NCI-H2081 treated with DMSO at 0.1 percent for 48 hours (cell line): Measurements from ENCODE around the gene B4GALNT4.
"Not testable (repeated sequence)": the region's sequence is repeated elsewhere in the genome, so short reads cannot be mapped to it uniquely, and the experiment has no call there.

Experiments
- DNase-seq: peaks from one replicate; lab custom pipeline; 2025; lab: John Stamatoyannopoulos, UW

Gene B4GALNT4

DNA sequence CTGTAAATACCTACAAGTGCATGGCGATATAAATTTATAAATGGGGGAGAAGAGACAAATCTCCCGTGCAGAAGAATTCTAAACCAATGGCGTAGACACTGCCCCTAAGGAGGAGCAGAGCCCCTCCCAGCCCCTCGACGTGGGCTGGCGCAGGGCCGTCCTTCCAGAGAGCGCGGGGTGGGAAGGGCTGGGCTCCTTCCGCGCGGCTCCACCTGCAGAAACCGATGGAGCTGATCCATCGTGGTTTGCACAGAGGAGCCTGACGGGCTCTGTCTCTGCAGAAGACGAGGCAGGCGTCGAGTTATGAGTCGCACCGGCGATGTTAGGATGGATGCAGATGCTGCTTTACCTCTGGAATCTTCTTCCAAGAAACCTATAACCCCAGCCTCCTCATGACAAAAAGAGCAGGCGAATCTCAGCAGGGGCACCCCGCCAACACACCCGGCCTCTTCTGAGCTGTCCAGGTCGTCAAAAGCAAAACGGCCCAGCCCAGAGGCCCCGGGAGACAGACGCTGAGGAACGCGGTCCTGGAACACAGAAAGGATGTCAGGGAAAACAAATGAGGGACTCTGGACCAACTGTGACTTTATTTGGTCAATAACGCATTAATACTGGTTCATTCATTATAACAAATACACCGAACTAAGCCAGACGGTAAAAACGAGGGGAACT is 11.0 kb upstream of the B4GALNT4 start:
- DNase-seq: no peak

DNA sequence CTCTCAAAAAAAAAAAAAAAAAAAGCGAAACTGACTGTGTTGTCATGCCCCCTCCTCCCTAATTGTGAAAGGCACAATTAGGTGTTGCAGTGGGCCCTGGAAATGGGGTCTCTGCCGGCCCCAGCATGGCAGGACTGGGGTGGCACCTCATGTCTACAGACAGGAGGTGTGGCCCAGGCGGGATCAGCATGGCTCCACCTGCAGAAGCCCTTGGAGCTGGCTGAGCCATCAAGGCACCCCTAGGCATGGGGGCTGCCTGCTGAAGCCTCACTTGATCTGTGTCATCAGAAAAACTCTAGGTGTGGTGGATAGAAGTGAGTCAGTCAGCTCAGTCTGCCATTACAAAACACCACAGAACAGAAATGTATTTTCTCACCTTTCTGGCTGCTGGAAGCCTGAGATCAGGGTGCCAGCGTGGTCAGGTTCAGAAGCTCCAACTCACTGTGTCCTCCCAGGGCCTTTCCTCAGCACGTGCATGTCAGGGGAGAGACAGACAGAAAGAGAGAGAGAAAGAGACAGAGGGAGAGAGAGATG is 10.1 kb upstream of the B4GALNT4 start:
- no peak for DNase-seq

DNA sequence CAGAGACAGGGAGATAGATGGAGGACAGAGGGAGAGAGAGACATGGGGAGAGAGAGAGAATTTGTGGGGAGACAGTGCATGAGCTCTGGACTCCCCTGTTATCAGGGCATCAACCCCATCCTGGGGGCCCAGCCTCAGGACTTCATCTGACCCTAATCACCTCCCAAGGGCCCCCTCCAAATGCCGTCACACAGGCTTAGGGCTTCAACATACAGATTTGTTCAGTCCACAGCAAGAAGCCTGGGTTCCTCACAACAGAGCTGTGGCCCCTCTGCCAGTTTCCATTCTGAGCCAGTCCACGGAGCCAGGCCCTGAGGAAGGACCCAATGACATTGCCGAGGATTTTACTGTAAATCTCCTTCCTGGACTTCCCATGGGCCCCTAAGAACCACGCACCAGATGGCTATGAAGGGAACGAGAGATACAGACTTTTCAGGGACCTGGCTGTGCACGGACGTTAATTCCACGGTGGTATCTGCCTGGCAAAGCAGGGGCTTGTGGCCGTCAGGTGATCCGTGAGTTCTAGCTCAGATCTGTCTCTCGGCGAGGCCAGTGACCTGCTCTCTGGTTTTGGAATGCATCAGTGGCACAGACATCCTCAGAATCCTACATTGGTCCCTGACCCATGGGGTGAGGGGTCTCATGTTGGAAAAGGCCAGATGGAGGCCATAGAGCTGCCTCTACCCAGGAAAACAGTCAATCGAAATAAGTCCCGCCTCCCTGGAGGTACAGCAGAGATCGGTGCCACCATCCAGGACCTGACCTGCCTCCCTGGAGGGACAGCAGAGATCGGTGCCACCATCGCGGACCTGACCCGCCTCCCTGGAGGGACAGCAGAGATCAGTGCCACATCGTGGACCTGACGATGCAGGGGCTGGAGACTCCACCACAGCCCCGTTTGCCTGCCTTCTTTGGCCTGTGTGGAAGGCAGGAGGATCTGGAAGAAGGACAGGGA is 8.7 kb upstream of the B4GALNT4 start:
- no peak for DNase-seq

DNA sequence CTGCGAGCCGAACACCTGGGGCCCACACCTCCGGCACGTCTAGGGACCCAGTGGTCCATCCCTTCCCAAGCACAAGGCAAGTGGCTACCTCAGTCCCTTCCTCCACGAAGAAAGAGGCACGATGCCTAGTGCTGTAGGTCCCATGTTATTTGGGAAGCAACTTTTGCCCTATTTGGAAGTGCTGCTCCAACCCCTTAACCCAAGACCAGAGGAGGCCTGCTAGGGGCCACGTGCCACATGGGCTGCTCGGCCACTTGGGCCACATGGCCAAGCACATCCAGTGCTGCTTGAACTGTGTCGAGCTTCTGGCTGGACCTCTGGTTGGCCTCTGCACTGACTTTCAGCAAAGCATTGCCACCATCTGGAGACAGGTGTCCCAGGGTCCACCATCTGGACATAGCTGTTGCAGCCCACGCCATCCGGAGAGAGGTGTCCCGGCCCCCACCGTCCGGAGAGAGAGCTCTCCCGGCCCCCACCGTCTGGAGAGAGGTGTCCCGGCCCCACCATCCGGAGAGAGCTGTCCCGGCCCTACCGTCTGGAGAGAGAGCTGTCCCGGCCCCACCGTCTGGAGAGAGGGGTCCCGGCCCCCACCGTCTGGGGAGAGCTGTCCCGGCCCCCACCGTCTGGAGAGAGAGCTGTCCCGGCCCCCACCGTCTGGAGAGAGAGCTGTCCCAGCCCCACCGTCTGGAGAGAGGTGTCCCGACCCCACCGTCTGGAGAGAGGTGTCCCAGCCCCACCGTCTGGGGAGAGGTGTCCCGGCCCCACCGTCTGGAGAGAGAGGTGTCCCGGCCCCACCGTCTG is 6.5 kb upstream of the B4GALNT4 start:
- DNase-seq: no peak

DNA sequence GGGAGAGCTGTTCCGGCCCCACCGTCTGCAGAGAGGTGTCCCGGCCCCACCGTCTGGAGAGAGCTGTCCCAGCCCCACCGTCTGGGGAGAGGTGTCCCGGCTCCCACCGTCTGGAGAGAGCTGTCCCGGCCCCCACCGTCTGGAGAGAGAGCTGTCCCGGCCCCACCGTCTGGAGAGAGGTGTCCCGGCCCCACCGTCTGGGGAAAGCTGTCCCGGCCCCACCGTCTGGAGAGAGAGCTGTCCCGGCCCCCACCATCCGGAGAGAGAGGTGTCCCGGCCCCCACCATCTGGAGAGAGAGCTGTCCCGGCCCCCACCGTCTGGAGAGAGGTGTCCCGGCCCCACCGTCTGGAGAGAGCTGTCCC is 5.9 kb upstream of the B4GALNT4 start:
- not testable (repeated sequence) for DNase-seq

DNA sequence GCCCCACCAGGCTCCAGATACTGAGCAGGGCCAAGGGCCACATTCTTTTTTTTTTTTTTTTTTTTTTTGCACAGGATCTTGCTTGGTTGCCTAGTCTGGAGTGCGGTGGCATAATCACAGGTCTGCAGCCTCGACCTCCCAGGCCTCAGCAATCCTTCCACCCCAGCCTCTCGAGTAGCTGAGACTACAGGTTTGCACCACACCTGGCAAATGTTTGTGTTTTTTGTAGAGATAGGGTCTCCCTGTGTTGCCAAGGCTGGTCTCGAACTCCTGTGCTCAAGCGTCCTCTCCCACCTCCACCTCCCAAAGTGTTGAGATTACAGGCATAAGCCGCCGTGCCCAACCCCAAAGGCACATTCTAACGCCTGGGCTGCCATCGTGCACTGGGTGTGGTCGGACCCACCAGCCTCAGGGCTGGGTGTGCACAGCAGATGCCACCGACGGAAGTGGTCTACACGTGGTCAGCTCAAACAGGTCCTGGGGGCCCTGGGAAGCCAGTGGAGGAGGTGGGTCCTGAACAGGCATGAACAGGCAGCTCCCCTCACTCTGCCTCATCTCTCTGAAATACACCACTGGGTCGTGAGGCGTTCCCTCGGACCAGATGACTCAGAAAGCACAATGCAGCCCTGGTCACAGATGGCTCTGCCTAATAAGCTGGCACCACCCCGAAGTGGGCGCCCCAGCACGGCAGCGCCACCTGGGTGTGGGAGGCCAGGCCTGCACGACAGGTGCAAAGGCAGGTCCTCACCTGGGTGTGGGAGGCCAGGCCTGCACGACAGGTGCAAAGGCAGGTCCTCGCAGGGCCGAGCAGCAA is 5.1 kb upstream of the B4GALNT4 start:
- no peak for DNase-seq

DNA sequence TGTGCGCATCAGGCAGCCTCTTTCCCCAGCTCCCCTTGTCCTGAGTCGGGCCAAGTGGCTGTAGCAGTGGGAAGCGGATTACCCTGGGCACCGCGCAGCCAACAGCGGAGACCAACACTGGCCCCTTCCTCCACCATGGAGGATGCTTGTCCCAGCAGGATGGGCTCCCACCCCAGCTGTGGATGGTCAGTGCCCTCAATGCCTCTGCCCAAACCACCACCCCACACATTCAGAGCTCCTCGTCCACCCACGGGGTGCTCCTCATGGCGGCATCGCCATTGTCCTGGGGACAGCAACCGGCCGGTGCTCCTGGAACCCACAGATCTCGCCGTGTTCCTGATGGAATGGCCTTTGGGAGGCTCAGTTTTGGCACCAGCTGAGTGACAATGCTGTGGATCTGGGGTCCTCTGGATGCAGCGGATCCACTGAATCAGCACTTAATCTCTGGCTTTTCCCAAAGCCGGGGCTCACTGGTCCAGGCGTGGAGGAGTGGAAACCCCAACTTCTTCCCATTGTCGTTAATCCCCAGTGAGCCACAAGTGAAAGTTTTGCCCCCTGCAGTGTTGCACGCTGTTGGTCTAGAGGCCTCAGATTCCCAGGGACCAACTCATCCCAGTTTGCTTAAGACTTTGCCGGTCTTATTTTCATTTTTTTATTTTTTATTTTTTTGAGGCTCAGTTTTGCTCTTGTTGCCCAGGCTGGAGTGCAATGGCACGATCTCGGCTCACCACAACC is 4.1 kb upstream of the B4GALNT4 start:
- no peak for DNase-seq

DNA sequence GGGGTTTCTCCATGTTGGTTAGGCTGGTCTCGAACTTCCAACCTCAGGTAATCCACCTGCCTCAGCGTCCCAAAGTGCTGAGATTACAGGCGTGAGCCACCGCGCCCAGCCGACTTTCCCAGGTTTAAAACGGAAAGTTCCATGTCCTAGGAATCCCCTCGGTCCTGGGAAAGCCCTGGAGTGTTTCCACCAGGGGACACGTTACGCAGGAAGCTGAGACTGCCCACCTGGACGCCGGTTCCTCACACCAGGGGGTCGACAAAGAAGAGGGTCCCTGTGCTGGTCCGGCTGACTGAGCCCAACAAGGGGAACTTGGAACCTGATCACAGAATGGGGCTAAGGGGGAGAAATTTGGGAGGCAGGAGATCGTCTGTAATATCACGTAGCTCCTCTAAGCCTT is 3.5 kb upstream of the B4GALNT4 start:
- no peak for DNase-seq

DNA sequence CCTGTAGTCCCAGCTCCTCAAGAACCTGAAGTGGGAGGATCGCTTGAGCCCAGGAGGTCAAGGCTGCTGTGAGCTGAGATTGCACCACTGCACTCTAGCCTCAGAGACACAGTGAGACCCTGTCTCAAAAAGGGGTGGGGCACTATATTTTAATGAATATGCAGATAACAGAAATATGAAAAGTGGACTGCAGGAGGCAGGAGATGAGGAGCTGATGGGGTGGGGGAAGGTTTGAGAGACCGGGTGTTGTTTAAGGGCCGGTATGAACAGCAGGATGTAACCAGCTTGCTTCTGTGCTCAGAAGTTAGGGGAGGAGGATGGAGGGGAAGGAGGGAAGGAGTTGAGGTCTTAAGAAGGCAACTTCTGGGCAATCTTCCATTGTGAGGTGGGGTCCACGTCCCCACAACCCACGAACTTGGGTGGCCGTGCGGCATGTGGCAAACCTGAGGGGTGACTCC is 1.3 kb upstream of the B4GALNT4 start:
- DNase-seq: no peak

DNA sequence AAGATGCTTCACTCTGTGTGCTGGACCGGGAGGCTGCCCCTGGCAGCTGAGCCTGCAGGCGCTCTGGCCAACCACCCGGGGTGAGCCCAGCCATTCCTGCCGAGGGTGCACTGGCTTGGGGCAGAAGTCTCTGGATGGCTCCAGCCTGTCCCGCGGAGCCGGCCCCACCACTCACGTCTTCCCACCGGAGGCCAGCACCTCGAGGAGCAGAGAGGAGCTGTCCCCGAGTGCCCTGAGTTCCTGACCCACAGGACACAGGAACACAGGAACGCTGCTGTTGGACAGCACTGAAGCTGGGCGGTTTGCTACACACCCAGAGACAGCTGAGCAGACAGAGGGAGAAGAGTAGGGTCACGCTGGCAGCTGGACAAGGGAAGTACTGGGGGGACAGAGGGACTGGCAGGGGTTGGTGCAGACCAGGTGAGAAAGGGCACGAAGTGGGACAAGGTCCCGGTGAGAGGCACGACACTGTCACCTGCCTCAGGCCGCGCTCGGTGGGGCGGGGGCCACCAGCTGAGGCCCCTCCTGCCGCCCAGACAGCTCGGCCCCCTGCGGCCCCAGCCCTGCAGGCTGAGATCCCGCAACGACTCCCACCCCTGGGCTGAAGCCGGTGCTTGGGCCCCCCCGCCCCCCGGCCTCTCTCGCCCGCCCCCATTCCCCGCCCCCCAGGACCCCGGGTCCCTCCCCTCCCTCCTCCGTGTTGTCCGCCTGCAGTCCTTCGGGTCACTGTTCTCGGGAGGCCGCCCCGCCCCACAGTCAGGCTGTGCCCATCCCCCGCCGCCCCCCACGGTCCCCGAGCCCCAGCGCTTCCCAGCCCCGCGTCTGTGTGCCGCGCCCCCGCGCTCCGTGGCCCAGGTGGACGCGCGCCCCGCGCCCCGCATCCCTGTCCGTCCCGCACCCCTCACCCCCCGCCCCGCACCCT is 624 bp upstream of the B4GALNT4 start:
- no peak for DNase-seq

DNA sequence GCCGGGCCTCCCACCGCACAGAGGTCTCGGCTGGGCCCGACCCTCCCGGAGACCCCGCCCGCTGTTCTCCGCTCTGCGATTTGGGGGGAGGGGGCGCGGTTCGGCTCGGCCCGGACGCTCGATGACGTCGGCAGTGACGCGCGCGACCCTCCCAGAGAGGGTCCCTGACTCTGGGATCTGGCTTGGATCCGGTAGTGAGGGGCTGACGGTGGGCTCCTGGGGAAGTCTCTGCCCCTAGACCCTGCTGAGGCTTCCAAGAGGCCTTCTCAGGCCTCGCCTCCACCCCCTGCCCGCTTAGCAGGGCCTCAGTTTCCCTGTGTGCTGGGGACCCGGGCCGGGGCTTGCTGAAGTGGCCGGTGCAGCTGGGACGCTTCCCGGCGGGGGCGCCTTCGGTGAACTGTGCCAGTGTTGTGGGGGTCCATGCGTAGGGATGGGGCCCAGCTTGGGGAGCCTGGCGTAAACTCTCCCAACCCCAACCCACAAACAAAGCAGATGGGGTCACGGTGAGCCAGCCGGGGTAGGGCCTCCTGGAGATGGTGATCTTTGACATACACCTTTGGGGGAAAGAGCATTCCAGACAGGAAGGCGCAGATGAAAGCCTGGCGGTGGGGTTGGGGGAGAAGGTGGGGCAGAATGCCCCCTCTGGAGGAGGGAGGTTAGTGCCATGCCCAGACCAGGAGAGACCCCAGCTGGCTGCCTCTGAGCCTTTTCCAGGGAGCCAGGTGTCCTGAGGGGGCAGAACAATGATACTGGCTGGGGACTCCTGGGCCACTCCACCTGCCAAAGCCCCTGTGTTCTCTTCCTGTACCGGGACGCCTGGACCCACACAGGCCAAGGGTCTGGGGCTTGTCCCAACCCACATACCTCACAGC is 1.0 kb downstream of the B4GALNT4 start:
- no peak for DNase-seq

DNA sequence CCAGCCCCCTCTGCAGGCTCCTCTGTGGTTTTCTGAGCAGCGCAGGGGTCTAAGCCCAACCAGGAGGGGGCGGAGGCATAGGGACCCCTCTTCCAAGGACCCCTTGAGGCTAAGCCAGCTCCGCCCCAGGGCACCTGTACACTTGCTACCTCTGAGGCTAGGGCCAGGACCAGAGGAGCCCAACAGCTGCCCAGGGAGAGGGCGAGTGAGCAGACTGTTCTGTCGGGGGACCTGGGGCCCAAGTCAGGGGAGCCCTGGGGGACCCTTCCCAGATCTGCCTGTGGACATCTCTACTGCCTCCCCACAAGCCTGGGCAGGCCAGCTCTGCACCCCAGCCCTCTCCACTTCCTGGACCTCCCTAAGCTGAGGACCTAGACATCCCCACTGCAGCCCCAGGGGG is 1.8 kb downstream of the B4GALNT4 start:
- no peak for DNase-seq

DNA sequence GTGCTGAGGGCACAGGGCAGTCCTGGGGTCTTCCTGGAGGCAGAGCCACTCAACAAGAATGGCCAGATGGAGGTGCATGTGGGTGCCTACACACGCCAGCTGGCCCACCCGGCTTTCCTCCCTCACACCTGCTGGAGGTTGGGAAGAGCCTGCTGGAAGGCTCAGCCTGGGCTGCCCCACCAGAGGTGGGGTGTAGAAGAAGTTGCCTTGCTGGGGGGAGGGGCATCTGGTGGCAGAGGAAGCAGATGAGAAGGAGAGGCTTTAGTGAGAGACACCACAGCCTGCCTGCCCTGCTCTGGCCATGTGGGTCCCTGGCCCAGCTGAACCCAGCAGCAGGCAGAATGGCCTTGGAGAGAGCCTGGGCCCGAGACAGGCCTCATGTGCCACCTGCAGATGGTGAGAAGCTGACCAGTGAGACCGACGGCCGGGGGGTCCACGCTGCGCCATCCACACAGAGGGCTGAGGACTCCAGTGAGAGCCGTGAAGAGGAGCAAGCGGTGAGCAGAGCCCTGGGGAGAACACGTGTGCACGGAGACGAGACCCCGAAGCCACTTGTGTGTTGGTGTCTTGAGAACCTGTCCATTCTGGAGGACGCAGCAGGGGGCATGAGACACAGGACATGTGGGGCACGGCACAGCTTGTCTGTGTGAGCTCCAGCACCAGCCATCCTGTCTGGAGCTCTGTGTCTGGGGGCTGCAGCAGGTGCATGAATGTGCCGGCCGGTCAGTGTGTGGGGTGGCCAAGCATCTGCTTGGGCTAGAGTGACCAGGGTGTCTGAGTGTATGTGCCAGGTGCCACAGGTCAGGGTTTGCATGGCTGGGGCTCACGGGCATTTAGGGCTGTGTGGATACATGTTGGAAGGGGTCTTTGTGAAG is 2.7 kb downstream of the B4GALNT4 start:
- no peak for DNase-seq

DNA sequence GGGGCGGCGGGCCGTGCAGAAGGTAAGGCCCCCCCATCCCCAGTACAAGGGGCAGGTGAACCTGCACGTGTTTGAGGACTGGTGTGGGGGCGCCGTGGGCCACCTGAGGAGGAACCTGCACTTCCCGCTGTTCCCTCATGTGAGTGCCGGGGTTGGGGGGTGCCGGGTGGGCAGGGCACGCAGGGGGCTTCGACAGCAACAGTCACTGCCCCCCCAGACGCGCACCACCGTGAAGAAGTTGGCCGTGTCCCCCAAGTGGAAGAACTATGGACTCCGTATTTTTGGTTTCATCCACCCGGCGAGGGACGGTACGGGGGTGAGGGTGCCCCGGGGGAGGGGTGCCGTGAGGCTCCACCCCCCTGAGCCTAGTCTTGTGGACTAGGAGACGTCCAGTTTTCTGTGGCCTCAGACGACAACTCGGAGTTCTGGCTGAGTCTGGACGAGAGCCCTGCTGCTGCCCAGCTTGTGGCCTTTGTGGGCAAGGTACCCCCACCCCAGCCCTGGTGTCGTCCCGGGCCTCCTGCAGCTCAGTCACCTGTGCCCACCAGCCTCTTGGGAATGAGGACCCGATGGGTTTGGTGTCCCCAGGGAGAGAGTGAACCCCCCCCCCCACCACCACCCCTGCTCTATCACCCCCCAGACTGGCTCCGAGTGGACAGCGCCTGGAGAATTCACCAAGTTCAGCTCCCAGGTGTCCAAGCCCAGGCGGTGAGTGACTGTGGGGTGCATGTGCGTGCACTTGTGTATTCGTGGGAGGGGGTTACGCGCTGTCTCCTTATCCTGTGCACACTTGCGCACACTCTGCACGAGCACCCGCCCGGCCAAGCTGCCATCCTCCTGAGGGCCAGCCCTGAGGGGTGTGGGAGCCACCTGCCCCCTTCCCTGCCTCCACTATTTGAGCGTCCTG is 3.8 kb downstream of the B4GALNT4 start:
- no peak for DNase-seq

DNA sequence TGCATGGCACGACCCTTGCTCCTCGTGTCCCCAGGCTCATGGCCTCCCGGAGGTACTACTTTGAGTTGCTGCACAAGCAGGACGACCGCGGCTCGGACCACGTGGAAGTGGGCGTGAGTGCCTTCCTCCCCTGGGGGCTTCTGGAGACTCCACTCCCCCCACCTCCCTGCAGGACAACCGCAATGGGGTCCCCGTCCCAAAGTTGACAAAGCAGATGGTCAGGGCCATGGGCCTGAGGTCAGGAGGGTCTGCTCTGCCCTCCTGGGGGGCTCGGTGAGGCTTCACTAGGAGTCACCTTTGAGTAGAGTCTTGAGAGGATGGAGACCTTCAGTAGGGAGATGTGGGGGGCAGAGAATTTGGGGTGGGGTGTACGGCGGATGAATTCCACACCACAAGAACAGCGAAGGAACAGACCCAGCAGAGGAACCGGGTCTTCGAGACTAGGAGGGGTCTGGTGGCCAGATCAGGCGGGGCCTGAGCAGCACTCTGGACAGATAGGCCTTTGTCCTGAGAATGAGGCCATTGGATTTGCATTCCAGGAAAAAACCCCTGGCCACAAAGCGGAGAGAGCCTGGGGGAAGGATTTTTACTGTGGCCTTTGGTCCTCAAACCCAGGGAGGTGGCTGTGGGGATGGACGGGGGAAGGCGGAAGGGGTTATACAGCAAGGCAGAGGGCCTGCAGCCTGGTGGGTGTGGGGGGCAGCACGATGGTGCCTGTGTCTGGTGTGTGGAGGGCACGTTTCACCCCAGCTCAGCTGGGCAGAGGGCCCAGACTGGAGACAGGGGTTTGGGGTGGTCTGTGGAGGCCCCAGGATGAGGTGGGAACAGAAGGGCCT is 4.6 kb downstream of the B4GALNT4 start:
- no peak for DNase-seq
